HG03565 (cell line): ENCODE results near the gene RPS6KA4.
"Not testable (repeated sequence)": the region's sequence is repeated elsewhere in the genome, so short reads cannot be mapped to it uniquely, and the experiment has no call there.

Experiments
- ATAC-seq: cut with Tn5 transposase; IDR thresholded peaks from one replicate; pipeline ENCODE4 v1.9.1; 2021; ENCODE audit warnings: mild to moderate bottlenecking, moderate library complexity; ENCODE audit not compliant: unreplicated experiment

The RPS6KA4 gene

DNA sequence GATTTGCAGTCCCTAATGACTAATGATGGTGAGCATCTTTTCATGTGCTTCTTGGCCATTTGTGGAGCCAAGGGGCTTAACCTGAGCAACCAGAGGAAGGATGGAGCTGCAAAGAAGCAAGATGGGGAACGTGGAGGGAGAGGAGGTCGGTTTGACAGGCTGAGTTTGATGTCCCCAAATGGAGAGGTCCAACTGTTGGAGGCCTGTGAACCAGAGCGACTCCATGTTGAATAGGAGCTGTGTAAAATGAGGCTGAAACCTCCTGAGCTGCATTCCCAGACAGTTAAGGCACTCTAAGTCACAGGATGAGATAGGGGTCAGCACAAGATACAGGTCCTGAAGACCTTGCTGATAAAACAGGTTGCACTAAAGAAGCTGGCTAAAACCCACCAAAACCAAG lies 54.5 kb downstream of the RPS6KA4 start:
- no peak for ATAC-seq

DNA sequence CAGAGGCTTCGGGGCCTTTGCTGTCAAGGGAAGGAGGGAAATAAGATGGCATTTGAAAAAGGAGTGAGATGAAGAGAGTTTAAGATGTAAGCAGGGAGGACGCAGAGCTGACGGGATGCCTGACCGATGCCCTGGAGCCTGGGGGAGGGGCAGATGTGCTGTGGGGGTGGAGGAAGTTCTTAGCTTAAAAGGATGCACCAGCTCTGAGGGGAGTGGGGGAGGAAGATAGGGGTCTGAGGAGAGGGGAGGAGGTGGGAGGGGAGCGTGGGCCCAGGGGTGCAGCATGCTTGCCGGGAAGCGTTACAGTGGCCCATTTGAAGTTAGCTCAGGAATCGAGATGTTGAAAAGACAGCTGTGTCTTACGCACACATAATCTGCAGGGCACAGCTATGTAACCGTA lies 56.3 kb downstream of the RPS6KA4 start:
- no peak for ATAC-seq

GRCh38 chr11:64415996-64416728 lies 57.2 kb downstream of the RPS6KA4 start:
- no peak for ATAC-seq

DNA sequence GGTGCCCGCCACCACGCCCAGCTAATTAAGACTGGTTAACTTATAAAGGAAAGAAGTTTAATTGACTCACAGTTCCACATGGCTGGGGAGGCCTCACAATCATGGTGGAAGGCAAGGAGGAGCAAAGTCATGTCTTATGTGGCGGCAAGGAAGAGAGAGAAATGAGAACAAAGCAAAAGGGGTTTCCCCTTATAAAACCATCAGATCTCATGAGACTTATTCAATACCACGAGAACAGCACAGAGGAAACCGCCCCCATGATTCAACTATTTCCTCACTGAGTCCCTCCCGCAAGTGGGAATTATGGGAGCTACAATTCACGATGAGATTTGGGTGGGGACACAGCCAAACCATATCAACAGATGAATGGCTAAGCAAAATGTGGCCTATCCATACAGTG lies 59.3 kb downstream of the RPS6KA4 start:
- ATAC-seq, result not testable (repeated sequence)

DNA sequence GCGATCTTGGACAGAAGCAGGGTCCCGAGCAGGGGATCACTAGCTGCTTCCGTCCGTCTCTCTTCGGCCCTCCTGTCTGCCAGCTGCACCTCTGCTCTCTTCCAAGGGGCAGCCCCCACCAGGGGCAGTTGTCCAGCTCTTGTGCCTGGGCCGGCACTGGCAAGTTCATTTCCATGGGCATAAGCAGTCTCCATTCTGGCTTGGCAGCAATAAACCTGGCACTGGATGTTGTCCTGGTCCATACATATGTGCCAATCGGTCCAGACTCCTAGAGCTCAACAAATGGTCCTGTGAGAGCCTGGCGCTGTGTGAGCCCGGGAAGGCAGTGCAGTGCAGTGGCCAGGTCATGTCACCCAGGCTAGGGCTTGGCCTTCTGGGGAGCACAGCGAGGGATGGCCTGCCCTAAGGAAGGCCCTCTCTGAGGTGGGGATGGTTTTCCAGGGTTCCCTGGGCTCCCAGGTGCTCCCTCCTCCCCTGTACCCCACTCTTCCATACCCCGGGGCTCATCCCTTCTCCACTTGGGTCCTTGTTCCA lies 60.4 kb downstream of the RPS6KA4 start:
- ATAC-seq, result no peak

DNA sequence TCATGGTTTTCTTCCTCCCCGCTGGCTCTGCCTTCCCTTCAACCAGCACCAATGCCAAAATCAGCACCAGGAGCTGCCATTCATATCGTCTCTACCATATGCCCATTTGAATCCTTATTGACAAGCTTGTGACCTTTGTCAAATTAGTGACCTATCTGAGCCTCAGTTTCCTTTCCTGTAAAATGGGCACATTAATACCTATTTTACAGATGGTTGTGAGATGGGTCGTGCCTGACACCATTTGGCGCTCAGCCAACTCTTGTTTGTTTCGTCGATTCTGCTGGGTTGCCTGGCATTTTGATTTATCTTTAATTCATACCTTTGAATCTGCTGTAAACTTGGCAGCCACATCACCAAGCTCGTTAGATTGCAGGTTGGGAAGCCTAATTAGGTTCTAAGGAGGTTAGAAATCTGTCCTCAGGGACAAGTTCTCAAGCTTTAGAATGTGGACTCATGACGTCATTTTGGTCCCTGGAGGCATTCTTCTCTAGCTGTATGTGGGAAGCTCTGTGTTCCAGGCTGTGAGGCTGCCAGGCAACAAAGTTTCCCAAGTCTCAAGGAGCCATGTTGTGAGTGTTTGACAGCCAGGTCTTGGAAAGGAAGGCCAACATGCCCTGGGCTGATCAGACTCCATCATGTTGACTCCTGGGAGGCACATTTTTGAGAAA lies 61.0 kb downstream of the RPS6KA4 start:
- ATAC-seq, result no peak
